CD14-positive monocyte (primary cell): ENCODE measurements around the gene DNAJC5. TPM values are rescaled to one million over a fixed set of nuclear protein-coding genes. Genes with fewer than 3 reads are reported as not detected.

ENCODE experiments used
- DNase-seq, 3 donors: peaks; one replicate each; pipeline ENCODE4 v3.0.0-alpha.2; 2011 to 2022
- H2AFZ ChIP-seq: 2 replicates; pipeline ENCODE4 v1.6.0; 2012; ENCODE audit warnings: mild to moderate bottlenecking, low read depth, low read length, inconsistent platforms; ENCODE audit not compliant: insufficient read depth, poor library complexity, severe bottlenecking
- H3K27ac ChIP-seq, 2 donors: 1 replicate in 1 of 2; 2 replicates in 1 of 2; pipeline ENCODE4 v1.5.1; 2012 to 2013; ENCODE audit warnings: low read length in 2 of 2, control low read depth in 1 of 2, inconsistent platforms in 1 of 2, low read depth in 1 of 2, mild to moderate bottlenecking in 1 of 2
- H3K27me3 ChIP-seq, 2 donors: one replicate each; pipeline versions ENCODE4 v1.6.0 to v1.6.1; 2011 to 2013; ENCODE audit warnings: low read length in 2 of 2; ENCODE audit not compliant: control insufficient read depth in 2 of 2, insufficient read depth in 2 of 2
- H3K36me3 ChIP-seq, 2 donors: replicated peaks in 1 of 2; 1 replicate in 1 of 2; 2 replicates in 1 of 2; pipeline versions ENCODE4 v1.5.1 to v1.6.1; 2012 to 2013; ENCODE audit warnings: low read length in 2 of 2, control low read depth in 1 of 2, inconsistent platforms in 1 of 2, mild to moderate bottlenecking in 1 of 2; ENCODE audit not compliant: insufficient read depth in 2 of 2, control insufficient read depth in 1 of 2
- H3K4me1 ChIP-seq, 2 donors: 1 replicate in 1 of 2; 2 replicates in 1 of 2; pipeline versions ENCODE4 v1.5.1 to v1.6.1; 2012 to 2013; ENCODE audit warnings: low read length in 2 of 2, control low read depth in 1 of 2, inconsistent platforms in 1 of 2, mild to moderate bottlenecking in 1 of 2, moderate library complexity in 1 of 2; ENCODE audit not compliant: insufficient read depth in 2 of 2, control insufficient read depth in 1 of 2
- H3K4me2 ChIP-seq: replicated peaks from 2 replicates; pipeline ENCODE3; 2012; ENCODE audit warnings: low read length, moderate library complexity, mild to moderate bottlenecking; ENCODE audit not compliant: poor library complexity, severe bottlenecking; ENCODE audit errors: extremely low read depth
- H3K4me3 ChIP-seq, 3 experiments: fragments of 200-600 bp in 1 of 3; sonication (generic) in 1 of 3; replicated peaks in 1 of 3; 1 replicate in 2 of 3; 2 replicates in 1 of 3; pipeline ENCODE4 v1.5.1; 2011 to 2013; ENCODE audit warnings: low read length in 3 of 3, mild to moderate bottlenecking in 3 of 3, control low read depth in 2 of 3, low read depth in 2 of 3, inconsistent platforms in 1 of 3, moderate library complexity in 1 of 3
- H3K79me2 ChIP-seq: 2 replicates; pipeline ENCODE4 v1.6.0; 2012; ENCODE audit warnings: mild to moderate bottlenecking, control low read depth, inconsistent platforms, low read length, moderate library complexity; ENCODE audit not compliant: insufficient read depth
- H3K9ac ChIP-seq: 2 replicates; pipeline ENCODE4 v1.6.0; 2017; ENCODE audit warnings: low read length, mild to moderate bottlenecking; ENCODE audit not compliant: insufficient read depth, poor library complexity, severe bottlenecking
- H3K9me3 ChIP-seq, 2 donors: replicated peaks in 1 of 2; 1 replicate in 1 of 2; 2 replicates in 1 of 2; pipeline versions ENCODE4 v1.5.1 to v1.6.1; 2012 to 2013; ENCODE audit warnings: low read length in 2 of 2, control low read depth in 1 of 2; ENCODE audit not compliant: control insufficient read depth in 1 of 2, insufficient read depth in 1 of 2
- H4K20me1 ChIP-seq: 2 replicates; pipeline ENCODE4 v1.6.0; 2012; ENCODE audit warnings: mild to moderate bottlenecking, low read length, control low read depth, moderate library complexity; ENCODE audit not compliant: insufficient read depth
- H3K27ac Mint-ChIP-seq, 7 donors: one replicate each; pipeline ENCODE4 v1.8.0; 2020; ENCODE audit warnings: mild to moderate bottlenecking in 7 of 7, mixed read lengths in 7 of 7, moderate library complexity in 6 of 7, inconsistent platforms in 2 of 7
- H3K27me3 Mint-ChIP-seq, 3 donors: one replicate each; pipeline ENCODE4 v1.8.0; 2021 to 2022; ENCODE audit warnings: low read depth in 3 of 3, mild to moderate bottlenecking in 3 of 3, mixed read lengths in 3 of 3, moderate library complexity in 3 of 3, inconsistent platforms in 1 of 3
- H3K36me3 Mint-ChIP-seq, 2 donors: one replicate each; pipeline ENCODE4 v1.8.0; 2020; ENCODE audit warnings: mixed read lengths in 2 of 2, inconsistent platforms in 1 of 2, mild to moderate bottlenecking in 1 of 2
- H3K4me1 Mint-ChIP-seq: one replicate; pipeline ENCODE4 v1.8.0; 2020; ENCODE audit warnings: mild to moderate bottlenecking, mixed read lengths
- H3K4me3 Mint-ChIP-seq, 2 donors: one replicate each; pipeline ENCODE4 v1.8.0; 2020; ENCODE audit warnings: mild to moderate bottlenecking in 2 of 2, mixed read lengths in 2 of 2, moderate library complexity in 1 of 2
- H3K9me3 Mint-ChIP-seq, 7 donors: one replicate each; pipeline ENCODE4 v1.8.0; 2020 to 2022; ENCODE audit warnings: mixed read lengths in 7 of 7, mild to moderate bottlenecking in 6 of 7, moderate library complexity in 6 of 7, inconsistent platforms in 2 of 7
- WGBS: methylation state at CpG from one replicate; pipeline ENCODE4 v1.1.5; 2013; ENCODE audit warnings: missing lambda C conversion rate; ENCODE audit not compliant: insufficient coverage; 5-methylcytosine and 5-hydroxymethylcytosine counted together
- intact Hi-C, 2 donors: fragments of 100-400 bp; cut with micrococcal nuclease; formaldehyde crosslinking; loops; one replicate each; pipeline versions ENCODE4 v1.15.0 to v1.15.1; 2023
- polyA plus RNA-seq, 3 donors: library from polyadenylated mRNA; depleted of rRNA in 1 of 3; unstranded in 2 of 3; stranded (reverse) in 1 of 3; fragments of 300-500 nt in 2 of 3; fragments of >200 nt in 1 of 3; fragmentation: Illumina TruSeq in 2 of 3; gene quantifications; 1 replicate in 2 of 3; 2 replicates in 1 of 3; pipeline ENCODE4 v1.2.3, GENCODE V29; 2012 to 2021
- TF ChIP-seq, protein P1 (sequence below): fragments of 200-600 bp; IDR thresholded peaks from one replicate; pipeline ENCODE4 v1.8.0; 2022; ENCODE audit warnings: antibody characterized with exemption, mild to moderate bottlenecking

Gene DNAJC5
- polyA plus RNA-seq, 3 donors = 5.9 to 44.4 (median 7.4) TPM

DNA sequence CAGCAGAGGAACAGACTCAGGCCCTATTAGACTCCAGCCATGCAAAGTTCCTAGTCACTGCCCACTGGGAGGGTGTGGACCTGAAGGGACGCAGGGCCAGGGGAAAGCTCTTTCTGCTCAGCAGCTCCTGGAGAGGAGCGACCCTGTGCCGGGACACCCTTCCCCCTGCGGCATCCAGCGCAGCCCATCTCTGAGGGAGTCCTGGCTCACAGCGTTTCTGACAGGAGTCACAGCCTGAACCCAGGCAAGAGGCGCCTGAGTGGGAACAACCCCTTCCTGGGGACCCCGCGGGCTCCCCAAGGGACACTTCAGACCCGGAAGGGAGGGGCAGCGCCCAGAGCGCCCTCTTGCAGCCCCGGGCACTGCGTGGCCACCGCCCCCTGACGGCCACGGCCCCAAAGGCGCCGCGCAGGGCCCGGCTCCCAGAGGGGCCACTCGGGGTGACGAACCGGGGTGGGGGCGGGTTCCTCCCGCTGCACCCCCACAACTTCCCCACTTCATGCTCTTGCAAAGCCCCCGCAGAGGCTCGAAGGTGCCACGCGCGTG lies 60.4 kb downstream of the DNAJC5 start:
- Histone ChIP-seq H2AFZ (peak overlapping the region; percentile 90), H4K20me1 (peaks cover 57% of the 10 kb centered on the region), H3K4me1 (peaks cover 24 to 39% of the 10 kb centered on the region in 2 donors), H3K9ac (peak overlapping the region; percentile 85), H3K9me3 (no peaks in the 10 kb centered on the region), H3K36me3 (peaks cover 0 to 2% of the 10 kb centered on the region in 2 donors), H3K79me2 (peaks cover 57% of the 10 kb centered on the region), H3K27me3 (no peaks in the 10 kb centered on the region), H3K27ac (peak overlapping the region in 1 of 2 donors; percentile 76), H3K4me3 (peak overlapping the region; percentile 75 to 93 (median 82)), H3K4me2 (peak overlapping the region; percentile 89)
- Mint-ChIP-seq H3K9me3 (no peaks in the 10 kb centered on the region), H3K4me3 (peak overlapping the region; percentile 79 to 84), H3K27ac (peak overlapping the region in 6 of 7 donors; percentile 11 to 90 (median 76)), H3K27me3 (peaks cover under 1 to 5% (median 2%) of the 10 kb centered on the region in 3 donors), H3K4me1 (peaks cover 30% of the 10 kb centered on the region), H3K36me3 (peaks cover 3 to 6% of the 10 kb centered on the region in 2 donors)
- 3% methylated on average over 31 of the region's 31 CpGs for WGBS
- DNase-seq = peak in 2 of 3 donors; percentile 34 to 51
- TF ChIP-seq, protein P1, sequence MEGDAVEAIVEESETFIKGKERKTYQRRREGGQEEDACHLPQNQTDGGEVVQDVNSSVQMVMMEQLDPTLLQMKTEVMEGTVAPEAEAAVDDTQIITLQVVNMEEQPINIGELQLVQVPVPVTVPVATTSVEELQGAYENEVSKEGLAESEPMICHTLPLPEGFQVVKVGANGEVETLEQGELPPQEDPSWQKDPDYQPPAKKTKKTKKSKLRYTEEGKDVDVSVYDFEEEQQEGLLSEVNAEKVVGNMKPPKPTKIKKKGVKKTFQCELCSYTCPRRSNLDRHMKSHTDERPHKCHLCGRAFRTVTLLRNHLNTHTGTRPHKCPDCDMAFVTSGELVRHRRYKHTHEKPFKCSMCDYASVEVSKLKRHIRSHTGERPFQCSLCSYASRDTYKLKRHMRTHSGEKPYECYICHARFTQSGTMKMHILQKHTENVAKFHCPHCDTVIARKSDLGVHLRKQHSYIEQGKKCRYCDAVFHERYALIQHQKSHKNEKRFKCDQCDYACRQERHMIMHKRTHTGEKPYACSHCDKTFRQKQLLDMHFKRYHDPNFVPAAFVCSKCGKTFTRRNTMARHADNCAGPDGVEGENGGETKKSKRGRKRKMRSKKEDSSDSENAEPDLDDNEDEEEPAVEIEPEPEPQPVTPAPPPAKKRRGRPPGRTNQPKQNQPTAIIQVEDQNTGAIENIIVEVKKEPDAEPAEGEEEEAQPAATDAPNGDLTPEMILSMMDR = peak; percentile 63
- intact Hi-C loops = loop anchor here in 1 of 2 donors (5.0 kb wide), 2 partner anchors 58 to 248 kb away; partner anchors contain the start of genes ARFRP1, DNAJC5 and ZGPAT

DNA sequence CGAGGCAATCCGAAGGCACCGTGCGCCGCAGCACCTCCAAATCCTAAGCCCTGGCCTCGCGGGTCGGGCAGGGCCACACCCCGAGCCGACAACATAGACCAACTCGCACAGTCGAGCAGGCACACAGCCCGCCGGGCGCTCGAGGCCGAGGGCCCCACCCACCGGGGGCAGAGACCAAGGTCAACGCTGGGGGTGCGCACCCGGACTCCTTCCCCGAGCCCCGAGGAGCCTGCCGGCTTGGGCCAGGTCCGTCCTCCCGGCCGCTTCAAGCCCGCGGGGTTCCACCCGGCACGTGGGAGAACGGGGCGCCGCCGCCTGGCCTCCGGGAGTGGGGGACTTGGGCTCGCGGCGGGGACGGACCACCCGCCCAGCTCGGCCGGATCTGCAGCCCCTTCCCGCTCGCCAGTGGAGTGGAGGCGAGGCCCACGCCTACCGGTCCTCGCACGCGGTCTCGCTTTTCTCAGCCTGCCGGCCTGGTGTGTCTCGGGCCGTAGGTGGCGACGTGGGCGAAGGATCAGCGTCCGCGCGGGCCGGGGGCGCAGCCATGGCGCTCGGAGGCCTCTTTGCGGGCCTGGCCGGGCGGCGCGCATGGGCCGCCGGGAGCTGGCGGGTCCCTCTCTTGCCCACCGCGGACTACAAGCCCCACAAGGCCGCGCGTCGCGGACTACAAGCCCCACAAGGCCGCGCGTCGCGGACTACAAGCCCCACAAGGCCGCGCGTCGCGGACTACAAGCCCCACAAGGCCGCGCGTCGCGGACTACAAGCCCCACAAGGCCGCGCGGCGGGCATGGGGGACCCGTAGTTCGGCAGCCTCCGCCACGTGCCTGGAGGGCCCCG lies 61.1 kb downstream of the DNAJC5 start, which contains the start of gene UCKL1:
Gene UCKL1 (minus strand): TSS at position 590 of the 837 bp plus-strand sequence. CDS start 44 bp downstream, at position 546.
- peaks cover 50% of the 10 kb centered on the region for H3K79me2 ChIP-seq
- DNase-seq = peak; percentile 83 to 84 (median 83)
- peaks cover 0 to 5% (median 2%) of the 10 kb centered on the region in 3 donors for H3K27me3 Mint-ChIP-seq
- H2AFZ ChIP-seq = peak within 1 kb of the TSS; percentile 90
- intact Hi-C loops = loop anchor here in 1 of 2 donors (1.0 to 5.0 kb wide), 4 partner anchors 24 to 249 kb away; partner anchors contain the start of genes ARFRP1, DNAJC5, TCEA2 and ZGPAT
- no peaks in the 10 kb centered on the region for H3K9me3 ChIP-seq
- peaks cover 24 to 39% of the 10 kb centered on the region in 2 donors for H3K4me1 ChIP-seq
- peak within 1 kb of the TSS; percentile 75 to 93 (median 82) for H3K4me3 ChIP-seq
- TF ChIP-seq, protein P1 = peak; percentile 38
- peaks cover 2 to 3% of the 10 kb centered on the region in 2 donors for H3K36me3 Mint-ChIP-seq
- no peaks in the 10 kb centered on the region for H3K27me3 ChIP-seq
- H3K27ac Mint-ChIP-seq = peak within 1 kb of the TSS; percentile 11 to 90 (median 74)
- peak within 1 kb of the TSS; percentile 85 for H3K9ac ChIP-seq
- under 1% methylated on average over 100 of the region's 105 CpGs for WGBS
- peak within 1 kb of the TSS; percentile 79 to 85 for H3K4me3 Mint-ChIP-seq
- peak within 1 kb of the TSS; percentile 89 for H3K4me2 ChIP-seq
- no peaks in the 10 kb centered on the region for H3K9me3 Mint-ChIP-seq
- peaks cover 30% of the 10 kb centered on the region for H3K4me1 Mint-ChIP-seq
- no peaks in the 10 kb centered on the region for H3K36me3 ChIP-seq
- H3K27ac ChIP-seq = peak within 1 kb of the TSS in 1 of 2 donors; percentile 76
- H4K20me1 ChIP-seq = peaks cover 50% of the 10 kb centered on the region
